Testis (tissue), 3 donors: Measurements from ENCODE around the gene ELF1. TPM values are rescaled to one million over a fixed set of nuclear protein-coding genes. Genes with fewer than 3 reads are reported as not detected.
"Not testable (repeated sequence)": the region's sequence is repeated elsewhere in the genome, so short reads cannot be mapped to it uniquely, and the experiment has no call there.

Experiments
- DNase-seq: peaks from one replicate; pipeline ENCODE4 v3.0.0-alpha.2; 2019
- H3K27ac ChIP-seq, 2 donors: fragments of 200-600 bp; sonication (generic); one replicate each; pipeline ENCODE4 v1.5.1; 2019
- H3K27me3 ChIP-seq: fragments of 200-600 bp; sonication (generic); one replicate; pipeline ENCODE4 v1.5.1; 2019
- H3K36me3 ChIP-seq: fragments of 200-600 bp; sonication (generic); one replicate; pipeline ENCODE4 v1.5.1; 2017; ENCODE audit warnings: low read depth; ENCODE audit errors: missing control alignments
- H3K4me1 ChIP-seq: fragments of 200-600 bp; sonication (generic); one replicate; pipeline ENCODE4 v1.5.1; 2019
- H3K4me3 ChIP-seq, 2 donors: fragments of 200-600 bp; sonication (generic); one replicate each; pipeline ENCODE4 v1.5.1; 2017 to 2019
- H3K9me3 ChIP-seq: fragments of 200-600 bp; sonication (generic); one replicate; pipeline ENCODE4 v1.5.1; 2017
- CTCF ChIP-seq, 3 experiments: fragments of 450-650 bp in 2 of 3; fragments of 200-600 bp in 1 of 3; sonication (generic) in 1 of 3; IDR thresholded peaks; one replicate each; pipeline ENCODE4 v1.5.1; 2016 to 2019; ENCODE audit warnings: antibody characterized with exemption in 3 of 3, mild to moderate bottlenecking in 2 of 3, moderate library complexity in 1 of 3
- POLR2A ChIP-seq: fragments of 450-650 bp; IDR thresholded peaks from one replicate; pipeline ENCODE4 v1.6.1; 2017; ENCODE audit warnings: antibody characterized with exemption, mild to moderate bottlenecking, moderate library complexity
- WGBS, 2 donors: methylation state at CpG; one replicate each; pipeline ENCODE4 v1.1.5; 2018; 5-methylcytosine and 5-hydroxymethylcytosine counted together
- intact Hi-C: fragments of 100-400 bp; cut with DNase I; formaldehyde crosslinking; loops from one replicate; pipeline ENCODE4 v1.15.1; 2023; ENCODE audit warnings: low total_unique reads
- polyA plus RNA-seq: library from polyadenylated mRNA; stranded (reverse); fragments of 350-450 nt; fragmentation: Illumina TruSeq; extraction: RNeasy Lipid Tissue Mini Kit (QIAGEN cat#74804); gene quantifications from one replicate; pipeline ENCODE4 v1.2.3, GENCODE V29; 2014; ENCODE audit warnings: low read depth, low replicate concordance; ENCODE audit not compliant: insufficient read depth
- total RNA-seq, 2 donors: library from RNA; depleted of rRNA; stranded (reverse); fragments of >200 nt; gene quantifications; one replicate each; pipeline ENCODE4 v1.2.3, GENCODE V29; 2016

The ELF1 gene
- total and polyA plus RNA-seq, 3 donors from 2014 or later: 32.8 to 67.5 (median 54.8) TPM

GRCh38 chr13:40931719-40932118, 87.4 kb downstream of the ELF1 start:
- no peaks in the 10 kb centered on the region for H3K27me3 ChIP-seq
- intact Hi-C loops: no loop called here
- 0 to 36% methylated on average over 1 of the region's 1 CpG for WGBS, 2 donors
- DNase-seq: no peak
- TF ChIP-seq POLR2A: no peak
- TF ChIP-seq CTCF (IDR thresholded peaks at IDR 0.05): no peak
- no peaks in the 10 kb centered on the region for H3K9me3 ChIP-seq
- no peak overlapping the region for H3K4me3 ChIP-seq
- peaks cover 5% of the 10 kb centered on the region for H3K4me1 ChIP-seq
- H3K27ac ChIP-seq: no peak overlapping the region
- H3K36me3 ChIP-seq: no peaks in the 10 kb centered on the region

- H3K36me3 ChIP-seq, DNase-seq, H3K4me1 ChIP-seq, H3K4me3 ChIP-seq, intact Hi-C loops, H3K27ac ChIP-seq, H3K9me3 ChIP-seq, H3K27me3 ChIP-seq: not testable (repeated sequence)
- WGBS, 2 donors: 93 to 94% methylated on average over 3 of the region's 3 CpGs
These were observed 89.2 kb downstream of the ELF1 start for GRCh38 chr13:40929883-40930282.

- Histone ChIP-seq H3K36me3 (no peaks in the 10 kb centered on the region), H3K9me3 (no peaks in the 10 kb centered on the region), H3K27ac (no peak overlapping the region), H3K27me3 (no peaks in the 10 kb centered on the region), H3K4me1 (peaks cover 5% of the 10 kb centered on the region), H3K4me3 (no peak overlapping the region)
- WGBS, 2 donors: 87 to 91% methylated on average over 3 of the region's 3 CpGs
- intact Hi-C loops: no loop called here
- TF ChIP-seq POLR2A (no peak), CTCF (IDR thresholded peaks at IDR 0.05) (no peak)
- DNase-seq: no peak
These were observed 90.1 kb downstream of the ELF1 start for GRCh38 chr13:40928980-40929379.

- Histone ChIP-seq H3K27me3 (no peaks in the 10 kb centered on the region), H3K27ac (no peak overlapping the region), H3K4me1 (no peaks in the 10 kb centered on the region), H3K9me3 (no peaks in the 10 kb centered on the region), H3K4me3 (no peak overlapping the region), H3K36me3 (no peaks in the 10 kb centered on the region)
- no peak for DNase-seq
- TF ChIP-seq CTCF (IDR thresholded peaks at IDR 0.05): no peak
- no peak for TF ChIP-seq POLR2A
- intact Hi-C loops: no loop called here
- WGBS, 2 donors: 54 to 74% methylated on average over 9 of the region's 9 CpGs
These were observed 91.2 kb downstream of the ELF1 start for GRCh38 chr13:40927929-40928328.

GRCh38 chr13:40923867-40924266, 95.2 kb downstream of the ELF1 start:
- Histone ChIP-seq H3K9me3 (no peaks in the 10 kb centered on the region), H3K27ac (no peak overlapping the region), H3K4me3 (no peak overlapping the region), H3K36me3 (no peaks in the 10 kb centered on the region), H3K27me3 (no peaks in the 10 kb centered on the region), H3K4me1 (peaks cover 4% of the 10 kb centered on the region)
- intact Hi-C loops: no loop called here
- TF ChIP-seq CTCF (IDR thresholded peaks at IDR 0.05): no peak
- no peak for TF ChIP-seq POLR2A
- DNase-seq: no peak
